Activated CD4-positive, alpha-beta T cell treated with anti-CD3 and anti-CD28 coated beads, Interleukin-2, amount 50 U/mL, for 4 hours (primary cell): ENCODE measurements around the gene SMIM31.

Experiments
- DNase-seq, 2 experiments: peaks; one replicate each; pipeline ENCODE4 v3.0.0-alpha.2; 2020

SMIM31 gene

GRCh38 chr4:164789047-164789446 is 35.1 kb downstream of the SMIM31 start:
- no peak for DNase-seq

- no peak for DNase-seq
Measured at GRCh38 chr4:164790249-164790648, 36.3 kb downstream of the SMIM31 start.

- no peak for DNase-seq
Measured at GRCh38 chr4:164799410-164799809, 45.5 kb downstream of the SMIM31 start.

GRCh38 chr4:164800786-164801185 is 46.9 kb downstream of the SMIM31 start:
- DNase-seq = no peak

- DNase-seq = no peak
Measured at GRCh38 chr4:164802301-164802901, 48.5 kb downstream of the SMIM31 start.

GRCh38 chr4:164803702-164804101 is 49.8 kb downstream of the SMIM31 start:
- no peak for DNase-seq

- no peak for DNase-seq
Measured at GRCh38 chr4:164807611-164808010, 53.7 kb downstream of the SMIM31 start.

- DNase-seq = no peak
Measured at GRCh38 chr4:164813554-164813953, 59.6 kb downstream of the SMIM31 start.

- no peak for DNase-seq
Measured at GRCh38 chr4:164815711-164816110, 61.8 kb downstream of the SMIM31 start.

- no peak for DNase-seq
Measured at GRCh38 chr4:164819366-164819765, 65.4 kb downstream of the SMIM31 start.

GRCh38 chr4:164821711-164822110 is 67.8 kb downstream of the SMIM31 start:
- no peak for DNase-seq

- DNase-seq = no peak
Measured at GRCh38 chr4:164824581-164824980, 70.7 kb downstream of the SMIM31 start.

- DNase-seq = no peak
Measured at GRCh38 chr4:164828955-164829354, 75.0 kb downstream of the SMIM31 start.

GRCh38 chr4:164846566-164846965 is 92.6 kb downstream of the SMIM31 start:
- no peak for DNase-seq

- no peak for DNase-seq
Measured at GRCh38 chr4:164847016-164847415, 93.1 kb downstream of the SMIM31 start.

- DNase-seq = no peak
Measured at GRCh38 chr4:164847967-164848649, 94.2 kb downstream of the SMIM31 start.
